HCT116 (cell line): ENCODE data around the gene KCNH3. TPM values are rescaled to one million over a fixed set of nuclear protein-coding genes. Genes with fewer than 3 reads are reported as not detected.

Source experiments
- ATAC-seq: fragments of 200-7000 bp; cut with Tn5 transposase; 2 replicates; pipeline ENCODE4 v1.9.1; 2020; ENCODE audit warnings: mild to moderate bottlenecking, moderate library complexity
- BruUV-seq: library from RNA; stranded (reverse); fragments of 400-500 nt; replicated peaks from 2 replicates; lab custom pipeline; 2021; lab: Mats Ljungman, UMichigan
- CTCF ChIA-PET: fragments of 300-600 bp; sonication (Branson Sonifier 250); formaldehyde crosslinking; loops from one replicate; lab custom pipeline; 2021; ENCODE audit warnings: antibody characterized with exemption; lab: Charles Lee
- POLR2A ChIA-PET: fragments of 300-600, 350-600 bp; sonication (Branson Sonifier 250); formaldehyde crosslinking; loops from one replicate; lab custom pipeline; 2021; ENCODE audit warnings: antibody characterized with exemption; lab: Charles Lee
- RAD21 ChIA-PET, 2 experiments: fragments of 300-600 bp; sonication (Branson Sonifier 250); formaldehyde crosslinking; loops; one replicate each; lab custom pipeline; 2023; ENCODE audit warnings: low total read pairs in 2 of 2; ENCODE audit not compliant: uncharacterized antibody in 2 of 2, unreplicated experiment in 2 of 2, low non-redundant PET in 1 of 2; lab: Charles Lee
- DNase-seq: peaks from one replicate; pipeline ENCODE4 v3.0.0-alpha.2; 2010; ENCODE audit warnings: low read depth, low spot score
- H2AFZ ChIP-seq: fragments of 200-600 bp; shearing (Covaris generic), sonication (generic); 2 replicates; pipeline ENCODE4 v1.6.1; 2017; ENCODE audit warnings: low read depth, mixed run types, mixed read lengths, antibody characterized with exemption, low read length; ENCODE audit not compliant: poor library complexity, severe bottlenecking
- H3K27ac ChIP-seq: 2 replicates; pipeline ENCODE4 v1.5.1; 2012; ENCODE audit warnings: low read depth, low read length
- H3K27me3 ChIP-seq: fragments of 200-600 bp; sonication (generic); 2 replicates; pipeline ENCODE4 v1.6.1; 2016; ENCODE audit warnings: mixed run types, low read length, mixed read lengths; ENCODE audit not compliant: insufficient read depth
- H3K36me3 ChIP-seq, 2 experiments: fragments of 200-500 bp in 1 of 2; fragments of 200-600 bp in 1 of 2; sonication (Bioruptor generic) in 1 of 2; sonication (generic) in 1 of 2; 2 replicates each; pipeline versions ENCODE4 v1.5.1 to v1.6.1; 2014 to 2016; ENCODE audit warnings: low read length in 2 of 2, inconsistent platforms in 1 of 2, mixed read lengths in 1 of 2, mixed run types in 1 of 2; ENCODE audit not compliant: insufficient read depth in 2 of 2, control insufficient read depth in 1 of 2
- H3K4me1 ChIP-seq, 2 experiments: fragments of 200-600 bp in 1 of 2; sonication (generic) in 1 of 2; 2 replicates each; pipeline versions ENCODE4 v1.5.1 to v1.6.1; 2012 to 2017; ENCODE audit warnings: low read length in 2 of 2, inconsistent platforms in 1 of 2, mild to moderate bottlenecking in 1 of 2, mixed read lengths in 1 of 2, mixed run types in 1 of 2, moderate library complexity in 1 of 2; ENCODE audit not compliant: insufficient read depth in 2 of 2, control insufficient read depth in 1 of 2
- H3K4me2 ChIP-seq: fragments of 200-600 bp; sonication (generic); 2 replicates; pipeline ENCODE4 v1.6.1; 2017; ENCODE audit warnings: mixed run types, low read length, mixed read lengths
- H3K4me3 ChIP-seq, 2 experiments: fragments of 200-600 bp in 1 of 2; sonication (generic) in 1 of 2; replicated peaks in 1 of 2; 2 replicates each; pipeline ENCODE4 v1.5.1; 2011 to 2016; ENCODE audit warnings: low read length in 2 of 2, control low read depth in 1 of 2, low read depth in 1 of 2, mild to moderate bottlenecking in 1 of 2, mixed read lengths in 1 of 2, mixed run types in 1 of 2
- H3K79me2 ChIP-seq: fragments of 200-600 bp; sonication (generic); 2 replicates; pipeline ENCODE4 v1.6.1; 2017; ENCODE audit warnings: mild to moderate bottlenecking, mixed run types, low read length, moderate library complexity, mixed read lengths; ENCODE audit not compliant: insufficient read depth
- H3K9ac ChIP-seq: fragments of 200-600 bp; sonication (generic); 2 replicates; pipeline ENCODE4 v1.6.1; 2016; ENCODE audit warnings: low read length, mixed read lengths
- H3K9me2 ChIP-seq: fragments of 200-600 bp; sonication (generic), shearing (Covaris generic); 2 replicates; pipeline ENCODE4 v1.6.1; 2017; ENCODE audit warnings: mixed run types, mild to moderate bottlenecking, moderate library complexity; ENCODE audit not compliant: insufficient read depth
- H3K9me3 ChIP-seq, 2 experiments: fragments of 200-500 bp in 1 of 2; fragments of 200-600 bp in 1 of 2; sonication (Bioruptor generic) in 1 of 2; sonication (generic) in 1 of 2; 2 replicates each; pipeline ENCODE4 v1.6.1; 2014 to 2017; ENCODE audit warnings: low read length in 2 of 2, mixed read lengths in 2 of 2, inconsistent platforms in 1 of 2, low read depth in 1 of 2, mild to moderate bottlenecking in 1 of 2, mixed run types in 1 of 2, moderate library complexity in 1 of 2; ENCODE audit not compliant: control insufficient read depth in 1 of 2, insufficient read depth in 1 of 2
- H4K20me1 ChIP-seq: fragments of 200-600 bp; sonication (generic), shearing (Covaris generic); 2 replicates; pipeline ENCODE4 v1.6.1; 2017; ENCODE audit warnings: mixed run types, mild to moderate bottlenecking, moderate library complexity; ENCODE audit not compliant: insufficient read depth
- RAD21 ChIP-seq: IDR thresholded peaks from 2 replicates; pipeline ENCODE4 v1.6.1; 2012; ENCODE audit warnings: low read depth, mild to moderate bottlenecking
- ZBTB33 ChIP-seq: IDR thresholded peaks from 2 replicates; pipeline ENCODE4 v1.6.1; 2011; ENCODE audit warnings: mild to moderate bottlenecking, low read length, moderate library complexity; ENCODE audit not compliant: insufficient replicate concordance; ENCODE audit errors: extremely low read depth
- ZNF274 ChIP-seq: fragments of 200-500 bp; sonication (Bioruptor generic); IDR thresholded peaks from 2 replicates; pipeline ENCODE4 v1.6.1; 2014; ENCODE audit warnings: mild to moderate bottlenecking, low read depth, low read length, inconsistent platforms
- intact Hi-C: fragments of 100-400 bp; cut with micrococcal nuclease; formaldehyde crosslinking; loops from 2 replicates; pipeline ENCODE4 v1.10.0; 2022
- total RNA-seq: library from RNA; stranded (reverse); gene quantifications from one replicate; pipeline ENCODE4 v1.2.1, GENCODE V29; 2021; ENCODE audit not compliant: unreplicated experiment

KCNH3 gene
- total RNA-seq, 1 experiment from 2014 or later = 35.3 TPM

GRCh38 chr12:49537231-49537751 is 1.5 kb upstream of the KCNH3 start:
- no peaks in the 10 kb centered on the region for H3K9me3 ChIP-seq
- peaks cover 0 to 1% of the 10 kb centered on the region in 2 experiments; a peak in 1 of 4 replicates for H3K36me3 ChIP-seq
- no peak overlapping the region for H3K9ac ChIP-seq
- H3K4me1 ChIP-seq = peaks cover 40 to 53% of the 10 kb centered on the region in 2 experiments
- peaks cover 16% of the 10 kb centered on the region for H3K79me2 ChIP-seq
- DNase-seq = no peak
- intact Hi-C loops = no loop called here
- POLR2A ChIA-PET = interaction anchor here (0.8 kb wide), 1 partner anchor 33 kb away, joined by 3 read pairs; no protein-coding TSS in a partner anchor
- H4K20me1 ChIP-seq = no peaks in the 10 kb centered on the region
- H3K4me3 ChIP-seq = no peak overlapping the region
- H3K27ac ChIP-seq = peak overlapping the region; percentile 44; the same call in 1 of the 2 replicates
- ATAC-seq = no peak
- BruUV-seq = no TSS peak
- no peaks in the 10 kb centered on the region for H3K9me2 ChIP-seq
- TF ChIP-seq ZBTB33 = no peak
- CTCF ChIA-PET = no interaction called here
- H3K27me3 ChIP-seq = no peaks in the 10 kb centered on the region
- peak overlapping the region; percentile 49 for H3K4me2 ChIP-seq
- RAD21 ChIA-PET = no interaction called here
- no peak overlapping the region for H2AFZ ChIP-seq

- POLR2A ChIA-PET = interaction anchor here (0.8 kb wide), 1 partner anchor 33 kb away, joined by 3 read pairs; no protein-coding TSS in a partner anchor
- Histone ChIP-seq H3K9ac (no peak overlapping the region; the same call in 1 of the 2 replicates), H2AFZ (no peak overlapping the region), H3K4me2 (peak overlapping the region; percentile 100), H4K20me1 (no peaks in the 10 kb centered on the region), H3K9me2 (no peaks in the 10 kb centered on the region), H3K9me3 (no peaks in the 10 kb centered on the region), H3K79me2 (peaks cover 16% of the 10 kb centered on the region), H3K4me3 (peak overlapping the region; percentile 87 to 89), H3K4me1 (peaks cover 40 to 53% of the 10 kb centered on the region in 2 experiments), H3K27ac (peak overlapping the region; percentile 6; the same call in 1 of the 2 replicates), H3K27me3 (no peaks in the 10 kb centered on the region), H3K36me3 (peaks cover 0 to 7% of the 10 kb centered on the region in 2 experiments; a peak in 2 of 4 replicates)
- ATAC-seq (no peak), DNase-seq (no peak)
- RAD21 ChIA-PET = no interaction called here
- intact Hi-C loops = no loop called here
- CTCF ChIA-PET = interaction anchor here (1.6 kb wide), 1 partner anchor 180 kb away, joined by 5 read pairs; no protein-coding TSS in a partner anchor
- BruUV-seq = no TSS peak
- TF ChIP-seq RAD21 (no peak), ZNF274 (no peak)
Measured at GRCh38 chr12:49537752-49538509, 899 bp upstream of the KCNH3 start.
